HG02870 (cell line): ENCODE measurements around the gene VTI1A.
"Not testable (repeated sequence)": the region's sequence is repeated elsewhere in the genome, so short reads cannot be mapped to it uniquely, and the experiment has no call there.

Experiments
- ATAC-seq: cut with Tn5 transposase; IDR thresholded peaks from one replicate; pipeline ENCODE4 v1.9.1; 2021; ENCODE audit warnings: mild to moderate bottlenecking, moderate library complexity; ENCODE audit not compliant: unreplicated experiment

Gene VTI1A

GRCh38 chr10:112712536-112712935, 265.5 kb downstream of the VTI1A start:
- no peak for ATAC-seq

- no peak for ATAC-seq
Measured at GRCh38 chr10:112713411-112713810, 266.4 kb downstream of the VTI1A start.

- no peak for ATAC-seq
Measured at GRCh38 chr10:112715581-112715980, 268.6 kb downstream of the VTI1A start.

GRCh38 chr10:112716076-112716475, 269.1 kb downstream of the VTI1A start:
- no peak for ATAC-seq

GRCh38 chr10:112716924-112717413, 270.0 kb downstream of the VTI1A start:
- ATAC-seq: no peak

GRCh38 chr10:112720178-112720577, 273.2 kb downstream of the VTI1A start:
- ATAC-seq: no peak

- no peak for ATAC-seq
Measured at GRCh38 chr10:112721080-112721698, 274.2 kb downstream of the VTI1A start.

- ATAC-seq: no peak
Measured at GRCh38 chr10:112722758-112723157, 275.7 kb downstream of the VTI1A start.

- ATAC-seq: no peak
Measured at GRCh38 chr10:112723876-112724275, 276.9 kb downstream of the VTI1A start.

- no peak for ATAC-seq
Measured at GRCh38 chr10:112724404-112724991, 277.5 kb downstream of the VTI1A start.

GRCh38 chr10:112728118-112728883, 281.3 kb downstream of the VTI1A start:
- no peak for ATAC-seq

- ATAC-seq: no peak
Measured at GRCh38 chr10:112728997-112729396, 282.0 kb downstream of the VTI1A start.

GRCh38 chr10:112731450-112731849, 284.4 kb downstream of the VTI1A start:
- not testable (repeated sequence) for ATAC-seq

- no peak for ATAC-seq
Measured at GRCh38 chr10:112732277-112732921, 285.4 kb downstream of the VTI1A start.

GRCh38 chr10:112735041-112735695, 288.2 kb downstream of the VTI1A start:
- ATAC-seq: no peak

GRCh38 chr10:112738606-112739591, 291.9 kb downstream of the VTI1A start:
- ATAC-seq: no peak

- ATAC-seq: no peak
Measured at GRCh38 chr10:112739592-112740353, 292.8 kb downstream of the VTI1A start.

- no peak for ATAC-seq
Measured at GRCh38 chr10:112741830-112742402, 294.9 kb downstream of the VTI1A start.
